ENCODE data around the gene ZNF273.
"Not testable (repeated sequence)": the region's sequence is repeated elsewhere in the genome, so short reads cannot be mapped to it uniquely, and the experiment has no call there.

ZNF273 gene

GRCh38 chr7:64877714-64878610, 25.1 kb upstream of the ZNF273 start:
- no peak for DNase-seq

DNA sequence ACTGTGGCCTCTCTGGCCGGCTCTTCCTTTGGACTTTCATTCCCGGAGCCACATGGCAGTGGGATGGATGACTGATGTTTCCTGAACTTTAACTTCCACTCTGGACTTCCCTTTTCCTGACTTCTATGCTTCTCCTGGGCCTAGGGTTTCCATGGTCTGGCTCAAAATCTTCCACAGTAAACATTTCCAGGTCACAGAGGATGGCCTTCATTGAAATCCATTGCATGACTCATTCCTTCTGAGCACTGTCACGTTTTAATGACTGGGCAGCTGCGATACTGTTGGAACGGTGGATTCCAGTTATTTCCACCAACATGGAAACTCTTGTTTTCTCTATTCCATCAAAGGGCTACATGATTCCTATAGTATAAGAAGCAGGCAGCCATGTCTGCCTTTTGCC, 24.4 kb upstream of the ZNF273 start:
- DNase-seq, result no peak

GRCh38 chr7:64879086-64879730, 23.9 kb upstream of the ZNF273 start:
- no peak for DNase-seq

GRCh38 chr7:64879800-64880199, 23.3 kb upstream of the ZNF273 start:
- no peak for DNase-seq

- no peak for DNase-seq
Measured at GRCh38 chr7:64880322-64881297, 22.5 kb upstream of the ZNF273 start.

- DNase-seq, result no peak
Measured at GRCh38 chr7:64881461-64882287, 21.4 kb upstream of the ZNF273 start.

- peak; percentile 37 for DNase-seq
Measured at GRCh38 chr7:64882341-64883112, 20.5 kb upstream of the ZNF273 start.

DNA sequence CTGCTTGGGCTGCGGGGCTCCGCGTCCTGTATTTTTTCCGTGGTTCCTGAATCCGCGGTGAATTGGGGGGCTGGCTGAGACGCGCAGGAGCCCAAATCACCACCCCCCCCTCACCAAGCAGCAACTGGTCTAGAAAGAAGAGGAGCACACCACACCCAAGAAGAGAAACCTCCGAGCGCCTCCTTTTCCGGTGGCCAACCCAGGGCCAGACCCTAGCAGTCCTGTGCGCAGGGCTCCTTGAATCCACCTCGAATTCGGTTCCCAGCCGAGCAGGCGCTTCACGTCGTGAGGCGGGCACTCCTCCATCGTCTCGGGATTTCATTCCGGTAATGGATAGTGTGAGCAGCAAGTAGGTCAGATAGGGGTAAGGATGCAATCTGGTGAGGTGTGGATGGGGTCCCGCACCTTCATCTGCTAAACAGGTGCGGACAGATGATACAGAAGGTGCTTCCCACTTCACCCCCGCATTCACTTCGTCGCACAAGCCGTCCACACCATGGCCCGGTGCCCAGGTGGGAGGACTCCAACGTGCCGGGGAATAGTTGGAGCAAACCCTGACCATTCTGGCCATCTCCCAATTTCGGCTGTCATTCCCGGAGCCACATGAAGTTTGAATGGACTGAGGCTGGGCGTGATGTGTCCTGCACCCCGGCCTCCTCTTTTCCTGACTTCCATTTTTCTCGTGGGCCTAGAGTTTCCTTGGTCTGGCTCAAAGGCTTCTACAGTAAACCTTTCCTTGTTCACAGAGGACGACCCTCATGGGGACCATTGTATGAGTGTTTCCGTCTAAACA, 19.8 kb upstream of the ZNF273 start:
- DNase-seq, result no peak

DNA sequence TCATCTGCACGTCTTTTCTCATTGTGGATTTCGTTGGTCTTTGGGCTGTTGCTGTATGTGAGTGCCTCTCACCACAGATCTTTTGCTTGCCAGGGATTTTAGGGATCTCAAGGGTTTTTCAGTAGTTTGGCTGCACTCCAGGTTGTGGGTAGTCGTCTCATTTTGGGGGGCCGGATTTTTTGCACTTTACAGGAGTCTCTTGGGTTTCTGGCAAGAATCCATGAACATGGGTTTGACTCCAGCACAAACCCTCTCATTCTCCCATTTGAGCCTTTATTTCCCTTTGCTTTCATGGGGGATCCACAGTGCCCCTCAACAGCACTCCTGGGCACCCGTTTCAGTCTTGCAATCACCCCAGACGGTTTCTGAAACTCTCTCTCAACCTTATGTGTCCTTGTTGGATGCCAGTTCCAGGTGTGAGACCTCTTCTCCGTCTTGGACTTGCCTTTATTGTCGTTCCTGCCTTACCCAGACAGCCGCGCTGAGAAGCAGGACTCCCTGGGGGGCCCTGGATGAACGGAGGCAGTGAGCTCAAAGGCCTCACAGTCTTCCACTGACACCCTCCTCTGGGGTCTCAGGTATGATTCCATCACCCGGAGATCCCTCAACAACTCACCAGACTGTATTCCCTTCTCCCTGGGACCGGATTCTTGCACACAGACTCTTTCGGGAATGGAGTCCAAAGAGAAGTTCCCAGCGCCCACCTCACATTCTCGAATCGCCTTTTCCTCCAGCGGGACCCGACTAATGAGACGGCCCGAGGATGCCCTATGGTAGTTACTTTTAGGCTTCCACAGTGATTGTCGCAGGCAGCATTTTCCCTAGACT, 18.8 kb upstream of the ZNF273 start:
- no peak for DNase-seq

DNA sequence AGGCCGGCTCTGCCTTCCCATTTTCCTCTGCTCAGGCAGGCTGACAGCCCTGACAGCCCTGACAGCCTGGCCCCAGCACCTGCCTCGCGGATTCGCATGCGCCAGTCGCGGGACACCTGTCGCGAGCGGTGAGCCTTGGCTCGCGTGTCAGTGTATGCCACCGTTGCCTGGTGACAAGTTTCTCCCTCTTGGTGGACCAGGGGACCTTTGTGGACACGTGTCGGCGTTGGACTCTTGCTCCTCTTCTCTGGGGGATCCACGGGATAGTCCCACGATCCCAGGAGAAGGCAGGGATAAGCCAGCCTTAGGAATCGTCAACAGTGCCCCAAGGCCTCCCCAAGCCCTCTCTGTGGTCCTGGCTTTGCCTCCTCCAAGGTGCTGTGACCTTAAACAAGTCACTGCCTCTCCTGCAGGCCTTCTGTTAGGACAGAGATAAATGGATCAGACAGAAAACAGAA, 18.1 kb upstream of the ZNF273 start:
- DNase-seq, result no peak

DNA sequence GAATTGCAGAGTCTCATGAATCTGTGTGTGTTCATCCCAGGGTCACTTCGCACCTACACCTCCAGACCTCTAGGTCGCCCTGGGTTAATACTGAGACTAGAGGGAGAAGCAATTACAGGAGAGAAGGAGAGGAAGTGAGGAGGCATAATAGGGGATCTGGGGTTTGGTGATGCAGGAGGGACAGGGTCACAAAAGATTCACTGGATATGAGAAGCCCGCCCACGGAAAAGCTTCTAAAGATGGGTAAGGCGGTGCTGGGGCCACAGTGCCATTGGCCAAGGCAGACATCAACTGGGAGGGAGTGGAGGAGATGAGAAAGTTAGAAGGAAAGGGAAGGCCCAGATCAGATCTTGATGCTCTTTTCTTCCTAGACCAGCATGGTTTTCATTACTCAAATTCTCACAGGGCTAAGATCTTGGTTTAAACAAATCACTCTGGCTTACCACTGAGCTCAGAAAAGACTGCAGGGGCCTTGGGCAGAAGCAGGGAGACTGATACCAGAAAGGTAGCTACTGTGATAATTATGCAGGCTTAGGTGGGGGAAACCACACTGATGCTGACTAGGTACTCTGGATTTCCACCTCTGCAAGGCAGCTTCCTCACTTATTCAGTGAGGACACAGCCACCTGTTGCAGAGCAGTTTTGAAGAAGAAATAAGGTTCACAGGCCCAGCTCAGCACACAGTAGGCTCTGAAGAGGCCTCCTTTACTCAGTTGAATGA, 17.4 kb upstream of the ZNF273 start:
- no peak for DNase-seq

DNA sequence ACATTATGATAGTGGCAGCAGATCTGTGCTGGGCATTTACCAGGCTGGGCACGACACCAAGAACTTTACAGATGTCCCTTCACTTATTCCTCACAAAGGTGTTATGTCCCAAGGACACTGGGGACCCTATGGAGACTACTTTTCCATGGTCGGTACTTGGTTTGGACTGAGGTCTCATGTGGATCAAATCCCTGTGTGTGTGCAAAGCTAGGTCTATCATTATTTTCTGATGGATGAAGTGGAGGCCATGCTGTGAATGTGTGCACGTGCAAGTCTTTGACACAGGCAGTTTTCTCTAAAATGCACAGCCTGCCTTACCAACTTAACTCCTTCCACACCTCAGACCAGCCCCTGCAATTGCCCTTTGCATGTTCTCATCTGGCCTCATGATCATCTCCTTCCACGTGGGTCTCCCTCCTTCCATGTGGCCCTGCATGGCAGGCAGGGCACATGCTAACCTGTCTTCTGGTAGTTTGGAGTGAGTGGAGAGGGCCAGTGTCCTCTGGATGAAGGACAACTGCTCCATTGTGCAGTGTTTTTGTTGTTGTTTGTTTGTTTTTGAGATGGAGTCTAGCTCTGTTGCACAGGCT, 16.0 kb upstream of the ZNF273 start:
- DNase-seq, result no peak

GRCh38 chr7:64887756-64888508, 15.1 kb upstream of the ZNF273 start:
- peak; percentile 88 for DNase-seq

- peak; percentile 33 for DNase-seq
Measured at GRCh38 chr7:64888561-64888900, 14.5 kb upstream of the ZNF273 start.

DNA sequence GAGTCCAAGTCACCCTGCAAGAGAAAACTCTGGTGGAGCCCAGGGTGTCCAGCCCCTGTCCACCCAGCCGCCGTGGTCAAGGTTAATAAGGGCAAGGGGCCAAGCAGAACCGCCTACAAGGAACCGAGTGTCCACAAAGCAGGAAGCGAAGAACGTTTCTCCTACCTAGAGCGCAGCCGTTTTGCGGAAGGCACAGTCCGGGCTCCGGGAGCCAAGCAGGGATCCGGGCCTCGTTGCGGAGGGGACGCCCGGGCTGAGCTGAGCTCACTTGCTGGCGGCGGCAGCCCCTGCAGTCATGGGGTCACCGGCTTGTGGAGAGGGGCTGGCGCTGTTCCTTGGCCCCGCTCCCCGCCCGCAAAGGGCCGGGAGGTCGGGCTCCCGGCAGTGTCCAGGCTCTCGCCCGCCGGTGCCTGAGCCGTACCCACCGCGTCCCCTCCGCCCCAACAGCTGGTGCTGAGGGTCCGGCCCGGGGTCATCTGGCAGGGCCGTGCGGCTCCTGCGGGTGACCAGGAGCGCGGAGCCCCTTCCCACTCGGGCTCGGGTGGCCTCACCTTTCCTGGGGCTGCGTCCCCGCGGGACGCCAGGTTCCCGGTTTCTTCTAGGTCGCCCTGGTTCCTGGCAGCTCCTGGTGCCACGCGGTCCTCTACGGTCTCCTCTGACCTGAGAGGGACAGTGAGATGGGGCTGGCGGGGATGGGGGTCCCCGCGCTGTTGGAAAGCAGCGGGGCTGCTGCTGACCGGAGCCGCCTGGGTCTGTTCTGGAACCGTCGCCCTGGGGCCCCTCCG, 14.0 kb upstream of the ZNF273 start:
- DNase-seq, result no peak

- no peak for DNase-seq
Measured at GRCh38 chr7:64889686-64890162, 13.3 kb upstream of the ZNF273 start.

DNA sequence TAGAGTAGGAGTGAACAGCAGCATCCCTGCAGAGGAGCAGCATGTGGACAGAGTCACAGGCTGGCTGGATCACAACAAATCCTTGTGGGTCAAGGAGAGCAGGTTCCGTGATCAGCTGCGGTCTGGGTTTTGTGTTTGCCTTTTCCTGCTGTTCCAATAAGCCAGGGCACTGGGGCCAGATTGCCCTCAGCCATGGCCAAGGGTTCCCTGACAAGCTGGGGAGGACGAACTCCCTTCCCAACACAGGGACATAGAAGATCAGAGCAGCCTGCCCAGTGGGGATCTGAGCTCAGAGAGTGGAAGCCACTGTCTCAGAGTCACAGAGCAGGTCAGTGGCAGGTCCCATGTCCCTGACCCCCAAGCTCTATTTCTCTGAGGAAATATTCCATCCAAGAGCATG, 12.8 kb upstream of the ZNF273 start:
- not testable (repeated sequence) for DNase-seq

Measured in hematopoietic multipotent progenitor cell treated with erythropoietin and hydrocortisone succinate and interleukin-3 and kit ligand, for 8 days (in vitro differentiated cells).